Measurements from ENCODE around the gene GSDMA. TPM values are rescaled to one million over a fixed set of nuclear protein-coding genes. Genes with fewer than 3 reads are reported as not detected.

Gene GSDMA
- total RNA-seq, 1 donor = 0.94 TPM

DNA sequence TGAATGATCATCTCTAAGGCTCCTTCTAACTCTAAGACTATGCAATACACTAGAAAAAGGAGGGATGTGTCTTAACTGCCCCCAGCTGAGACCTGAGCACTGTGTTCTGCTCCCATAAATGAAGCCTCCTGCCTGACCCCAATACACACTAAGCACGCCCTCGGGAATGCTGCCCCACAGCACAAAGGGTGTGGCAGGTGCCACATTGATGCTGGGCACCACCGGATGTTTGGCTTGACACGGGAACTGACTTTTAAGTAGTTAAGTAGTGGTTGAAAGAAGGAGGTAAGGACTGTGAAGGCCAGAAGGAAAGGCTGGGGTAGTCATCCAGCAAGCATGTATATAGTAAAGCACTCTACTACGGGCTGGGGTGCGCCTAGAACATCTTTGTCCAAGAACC, 4.0 kb downstream of the GSDMA start:
- peaks cover 36% of the 10 kb centered on the region for H3K4me1 ChIP-seq (ENCODE audit: insufficient read depth, low read length)
- H3K9me3 ChIP-seq (ENCODE audit: low read depth, low read length) = no peaks in the 10 kb centered on the region
- H3K4me3 ChIP-seq (ENCODE audit: low read length) = no peak overlapping the region
- H3K27me3 ChIP-seq (ENCODE audit: insufficient read depth, low read length) = no peaks in the 10 kb centered on the region

DNA sequence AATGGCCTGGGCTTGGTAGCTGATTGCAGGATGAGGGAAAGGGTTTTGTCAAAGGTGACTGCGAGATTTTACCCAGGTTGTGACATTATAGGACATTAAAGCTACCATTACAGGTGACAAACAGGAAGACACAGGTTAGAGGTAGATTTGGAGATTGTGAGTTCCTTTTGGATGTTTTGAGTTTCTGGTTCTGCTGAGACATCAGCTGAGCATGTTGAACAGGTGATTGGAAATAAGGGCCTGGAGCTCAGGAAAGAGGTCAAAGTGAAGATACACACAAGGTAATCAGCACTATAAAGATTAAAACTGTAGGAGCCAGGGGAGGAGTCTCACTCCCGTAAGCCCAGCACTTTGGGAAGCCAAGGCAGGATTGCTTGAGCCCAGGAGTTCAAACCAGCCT, 6.0 kb downstream of the GSDMA start:
- no peaks in the 10 kb centered on the region for H3K27me3 ChIP-seq (ENCODE audit: insufficient read depth, low read length)
- peaks cover 36% of the 10 kb centered on the region for H3K4me1 ChIP-seq (ENCODE audit: insufficient read depth, low read length)
- H3K9me3 ChIP-seq (ENCODE audit: low read depth, low read length) = no peaks in the 10 kb centered on the region
- no peak overlapping the region for H3K4me3 ChIP-seq (ENCODE audit: low read length)

DNA sequence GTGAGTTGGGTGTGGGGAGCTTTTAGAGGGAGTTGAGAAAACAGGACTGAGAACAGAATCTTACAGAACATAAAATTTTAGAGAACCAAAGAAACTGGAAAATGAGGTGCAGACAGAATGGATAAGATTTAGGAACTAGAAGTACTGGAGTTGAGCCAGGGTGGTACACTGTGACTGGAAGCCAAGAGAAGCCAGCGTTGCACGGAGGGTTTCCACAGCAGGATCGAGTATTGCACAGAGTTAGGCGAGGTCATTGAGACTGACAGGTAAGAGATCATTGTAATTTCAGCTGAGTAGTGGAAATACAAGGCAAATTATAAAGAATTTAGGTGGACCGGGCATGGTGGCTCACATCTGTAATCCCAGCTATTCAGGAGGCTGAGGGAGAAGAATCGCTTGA, 6.6 kb downstream of the GSDMA start:
- Histone ChIP-seq H3K27me3 (ENCODE audit: insufficient read depth, low read length) (no peaks in the 10 kb centered on the region), H3K4me1 (ENCODE audit: insufficient read depth, low read length) (peaks cover 34% of the 10 kb centered on the region)

GRCh38 chr17:39970157-39970692, 7.4 kb downstream of the GSDMA start:
- H3K9me3 ChIP-seq (ENCODE audit: low read depth, low read length) = no peaks in the 10 kb centered on the region

More for the DNA sequence above, 6.6 kb downstream of the GSDMA start:
- no peak overlapping the region for H3K4me3 ChIP-seq (ENCODE audit: low read length)
- no peaks in the 10 kb centered on the region for H3K9me3 ChIP-seq (ENCODE audit: low read depth, low read length)

GRCh38 chr17:39971076-39971603, 8.3 kb downstream of the GSDMA start:
- no peaks in the 10 kb centered on the region for H3K9me3 ChIP-seq (ENCODE audit: low read depth, low read length)
- peaks cover 34% of the 10 kb centered on the region for H3K4me1 ChIP-seq (ENCODE audit: insufficient read depth, low read length)
- H3K4me3 ChIP-seq (ENCODE audit: low read length) = no peak overlapping the region
- no peaks in the 10 kb centered on the region for H3K27me3 ChIP-seq (ENCODE audit: insufficient read depth, low read length)

More at GRCh38 chr17:39970157-39970692, 7.4 kb downstream of the GSDMA start:
- Histone ChIP-seq H3K4me1 (ENCODE audit: insufficient read depth, low read length) (peaks cover 34% of the 10 kb centered on the region), H3K27me3 (ENCODE audit: insufficient read depth, low read length) (no peaks in the 10 kb centered on the region), H3K4me3 (ENCODE audit: low read length) (no peak overlapping the region)

- Histone ChIP-seq H3K9me3 (ENCODE audit: low read depth, low read length) (no peaks in the 10 kb centered on the region), H3K4me3 (ENCODE audit: low read length) (no peak overlapping the region), H3K27me3 (ENCODE audit: insufficient read depth, low read length) (no peaks in the 10 kb centered on the region), H3K4me1 (ENCODE audit: insufficient read depth, low read length) (peaks cover 27% of the 10 kb centered on the region)
Observed at GRCh38 chr17:39972271-39972670, 9.5 kb downstream of the GSDMA start.

- Histone ChIP-seq H3K27me3 (ENCODE audit: insufficient read depth, low read length) (no peaks in the 10 kb centered on the region), H3K9me3 (ENCODE audit: low read depth, low read length) (no peaks in the 10 kb centered on the region), H3K4me3 (ENCODE audit: low read length) (no peak overlapping the region), H3K4me1 (ENCODE audit: insufficient read depth, low read length) (peaks cover 16% of the 10 kb centered on the region)
Observed at GRCh38 chr17:39973496-39973895, 10.7 kb downstream of the GSDMA start.

DNA sequence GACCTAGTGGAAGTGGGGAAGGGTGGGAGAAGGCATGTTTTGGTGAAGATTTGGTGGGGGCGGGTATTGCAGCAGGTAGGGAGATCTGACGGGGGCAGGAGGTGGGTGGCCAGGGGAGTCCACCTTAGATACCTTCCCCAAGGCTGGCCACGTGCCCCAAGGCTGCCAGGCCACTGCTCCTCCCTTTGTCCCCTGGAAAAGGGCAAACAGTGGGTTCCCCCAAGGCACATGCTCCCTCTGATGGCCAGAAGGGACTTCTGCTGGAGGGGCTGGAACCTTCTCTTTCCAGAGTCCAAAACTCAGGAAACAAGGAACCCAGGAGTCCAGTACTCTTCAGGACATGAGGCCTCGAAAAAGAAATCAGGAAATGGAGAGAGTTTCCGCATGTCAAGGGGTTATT, 11.6 kb downstream of the GSDMA start:
- Histone ChIP-seq H3K27me3 (ENCODE audit: insufficient read depth, low read length) (no peaks in the 10 kb centered on the region), H3K4me3 (ENCODE audit: low read length) (no peak overlapping the region), H3K9me3 (ENCODE audit: low read depth, low read length) (no peaks in the 10 kb centered on the region), H3K4me1 (ENCODE audit: insufficient read depth, low read length) (peaks cover 16% of the 10 kb centered on the region)

GRCh38 chr17:39975801-39976200, 13.0 kb downstream of the GSDMA start:
- no peaks in the 10 kb centered on the region for H3K9me3 ChIP-seq (ENCODE audit: low read depth, low read length)
- H3K4me1 ChIP-seq (ENCODE audit: insufficient read depth, low read length) = peaks cover 23% of the 10 kb centered on the region
- no peaks in the 10 kb centered on the region for H3K27me3 ChIP-seq (ENCODE audit: insufficient read depth, low read length)
- H3K4me3 ChIP-seq (ENCODE audit: low read length) = no peak overlapping the region

DNA sequence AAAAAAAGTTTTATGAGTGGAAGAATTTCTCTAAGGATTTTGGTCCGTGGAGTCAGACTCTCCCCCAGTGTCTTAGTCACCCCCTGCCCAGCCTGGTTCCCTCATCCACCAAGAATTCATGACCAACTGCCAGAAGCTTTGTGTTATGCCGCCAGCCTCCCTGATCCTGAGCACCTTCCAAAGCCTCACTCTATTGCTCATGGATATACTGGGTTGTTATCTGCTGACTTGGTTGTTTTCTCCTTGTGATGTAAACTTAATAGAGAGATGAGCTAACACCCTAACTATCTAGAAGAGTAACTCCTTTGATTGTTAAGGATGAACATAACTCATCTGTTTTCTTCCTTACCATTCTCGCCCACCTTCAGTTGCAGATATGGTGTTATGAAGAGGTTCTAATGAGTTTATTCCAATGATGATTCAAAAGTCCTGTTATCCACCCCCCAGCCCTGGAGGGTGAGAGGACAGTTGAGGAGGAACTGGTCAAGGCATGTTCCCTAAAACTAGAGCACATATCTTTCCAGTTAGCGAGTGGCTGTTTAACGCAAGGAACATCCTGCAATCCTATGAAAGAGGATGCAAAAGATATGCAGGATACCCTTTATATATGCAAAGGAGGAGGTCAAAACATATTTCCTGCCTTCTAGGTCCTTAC, 16.3 kb downstream of the GSDMA start:
- peaks cover 23% of the 10 kb centered on the region for H3K4me1 ChIP-seq (ENCODE audit: insufficient read depth, low read length)
- H3K9me3 ChIP-seq (ENCODE audit: low read depth, low read length) = no peaks in the 10 kb centered on the region
- H3K4me3 ChIP-seq (ENCODE audit: low read length) = no peak overlapping the region
- no peaks in the 10 kb centered on the region for H3K27me3 ChIP-seq (ENCODE audit: insufficient read depth, low read length)

GRCh38 chr17:39979893-39980350, 17.1 kb downstream of the GSDMA start:
- Histone ChIP-seq H3K27me3 (ENCODE audit: insufficient read depth, low read length) (no peaks in the 10 kb centered on the region), H3K4me1 (ENCODE audit: insufficient read depth, low read length) (peaks cover 23% of the 10 kb centered on the region), H3K9me3 (ENCODE audit: low read depth, low read length) (no peaks in the 10 kb centered on the region), H3K4me3 (ENCODE audit: low read length) (peak overlapping the region; percentile 87)

DNA sequence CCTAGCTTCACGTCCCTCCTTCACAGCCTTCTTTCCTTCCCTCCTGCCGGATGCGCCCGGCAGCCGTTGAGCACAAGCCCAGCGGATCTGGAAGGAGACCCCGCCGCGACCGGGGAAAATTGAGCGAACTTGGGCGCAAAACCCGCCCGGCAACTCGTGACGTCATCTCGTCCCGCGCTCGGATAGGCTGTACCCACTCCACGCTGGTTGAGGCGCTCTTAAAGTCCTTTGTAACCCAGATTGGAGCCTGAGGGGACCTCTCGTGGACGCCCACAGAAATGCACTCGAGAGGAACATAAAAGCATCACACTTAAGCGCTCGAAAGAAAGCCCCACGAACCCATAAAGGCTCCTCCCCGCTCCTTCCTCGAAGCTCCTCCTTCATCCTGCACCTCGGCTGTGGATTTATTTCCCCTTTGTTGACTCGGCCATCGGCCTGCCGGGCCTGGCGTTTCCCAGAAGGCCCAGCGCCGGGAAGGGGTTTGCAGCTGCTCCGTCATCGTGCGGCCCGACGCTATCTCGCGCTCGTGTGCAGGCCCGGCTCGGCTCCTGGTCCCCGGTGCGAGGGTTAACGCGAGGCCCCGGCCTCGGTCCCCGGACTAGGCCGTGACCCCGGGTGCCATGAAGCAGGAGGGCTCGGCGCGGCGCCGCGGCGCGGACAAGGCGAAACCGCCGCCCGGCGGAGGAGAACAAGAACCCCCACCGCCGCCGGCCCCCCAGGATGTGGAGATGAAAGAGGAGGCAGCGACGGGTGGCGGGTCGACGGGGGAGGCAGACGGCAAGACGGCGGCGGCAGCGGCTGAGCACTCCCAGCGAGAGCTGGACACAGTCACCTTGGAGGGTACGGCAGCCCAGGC, 17.8 kb downstream of the GSDMA start, which contains the start of gene PSMD3:
TSS of gene PSMD3 (plus strand) at position 457 of the 856 bp plus-strand sequence. CDS start at position 621, 164 bp downstream.
- peak within 1 kb of the TSS; percentile 87 for H3K4me3 ChIP-seq (ENCODE audit: low read length)

DNA sequence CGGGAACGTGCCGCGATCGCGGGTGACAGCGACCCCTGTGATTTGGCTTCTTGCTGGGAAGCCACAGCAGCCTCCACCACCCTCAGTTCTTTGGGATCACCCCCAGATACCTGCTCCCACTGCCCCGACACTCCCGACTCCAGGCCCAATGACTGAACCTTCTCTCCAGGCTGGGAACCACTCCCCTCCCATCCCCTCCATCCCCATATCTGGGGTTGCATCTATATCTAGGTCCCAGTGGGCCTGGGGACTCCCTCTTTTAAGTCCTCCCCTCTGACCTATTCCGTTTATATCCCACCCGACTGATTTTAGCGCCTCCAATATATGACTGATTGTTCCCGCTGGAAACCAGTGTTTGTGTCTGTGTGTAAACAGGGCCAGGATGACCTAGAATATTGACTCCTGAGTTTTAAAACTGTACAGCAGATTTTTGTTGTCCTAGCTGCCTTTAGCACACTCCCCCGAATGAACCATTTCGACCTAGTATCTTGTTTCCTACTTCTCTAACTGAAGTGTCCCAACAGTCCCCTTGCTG, 18.5 kb downstream of the GSDMA start:
- Histone ChIP-seq H3K4me1 (ENCODE audit: insufficient read depth, low read length) (peaks cover 23% of the 10 kb centered on the region), H3K27me3 (ENCODE audit: insufficient read depth, low read length) (no peaks in the 10 kb centered on the region), H3K9me3 (ENCODE audit: low read depth, low read length) (no peaks in the 10 kb centered on the region), H3K4me3 (ENCODE audit: low read length) (peak overlapping the region; percentile 87)

More for the DNA sequence above, 17.8 kb downstream of the GSDMA start, which contains the start of gene PSMD3:
- no peaks in the 10 kb centered on the region for H3K27me3 ChIP-seq (ENCODE audit: insufficient read depth, low read length)
- peaks cover 23% of the 10 kb centered on the region for H3K4me1 ChIP-seq (ENCODE audit: insufficient read depth, low read length)
- no peaks in the 10 kb centered on the region for H3K9me3 ChIP-seq (ENCODE audit: low read depth, low read length)

- Histone ChIP-seq H3K4me3 (ENCODE audit: low read length) (peak overlapping the region; percentile 87), H3K9me3 (ENCODE audit: low read depth, low read length) (no peaks in the 10 kb centered on the region), H3K27me3 (ENCODE audit: insufficient read depth, low read length) (no peaks in the 10 kb centered on the region), H3K4me1 (ENCODE audit: insufficient read depth, low read length) (peaks cover 23% of the 10 kb centered on the region)
Observed at GRCh38 chr17:39981766-39982375, 19.1 kb downstream of the GSDMA start.

Data from mononuclear cell (primary cell).